Peyer's patch (tissue), 4 donors: ENCODE measurements around the gene DPP7.

Experiments used
- CTCF ChIP-seq, 6 experiments: fragments of 450-650 bp in 4 of 6; fragments of 200-600 bp in 2 of 6; sonication (generic) in 1 of 6; IDR thresholded peaks; one replicate each; pipeline ENCODE4 v1.5.1; 2017 to 2019; ENCODE audit warnings: antibody characterized with exemption in 6 of 6, mild to moderate bottlenecking in 3 of 6, moderate library complexity in 1 of 6
- POLR2A ChIP-seq, 2 donors: fragments of 450-650 bp; IDR thresholded peaks; one replicate each; pipeline ENCODE4 v1.5.1; 2017; ENCODE audit warnings: antibody characterized with exemption in 2 of 2, mild to moderate bottlenecking in 2 of 2, moderate library complexity in 2 of 2

GRCh38 chr9:137062384-137062783, 52.1 kb downstream of the DPP7 start:
- TF ChIP-seq POLR2A (IDR thresholded peaks at IDR 0.05) = no peak
- TF ChIP-seq CTCF (IDR thresholded peaks at IDR 0.05) = no peak
